GM03348 (cell line): ENCODE data around the gene LMF1.

Source experiments
- DNase-seq: peaks from one replicate; pipeline ENCODE4 v3.0.0; 2012; ENCODE audit warnings: low spot score

The LMF1 gene

GRCh38 chr16:984736-985636 is 14.2 kb upstream of the LMF1 start:
- no peak for DNase-seq

- DNase-seq = no peak
These were observed 13.4 kb upstream of the LMF1 start for GRCh38 chr16:984121-984694.

DNA sequence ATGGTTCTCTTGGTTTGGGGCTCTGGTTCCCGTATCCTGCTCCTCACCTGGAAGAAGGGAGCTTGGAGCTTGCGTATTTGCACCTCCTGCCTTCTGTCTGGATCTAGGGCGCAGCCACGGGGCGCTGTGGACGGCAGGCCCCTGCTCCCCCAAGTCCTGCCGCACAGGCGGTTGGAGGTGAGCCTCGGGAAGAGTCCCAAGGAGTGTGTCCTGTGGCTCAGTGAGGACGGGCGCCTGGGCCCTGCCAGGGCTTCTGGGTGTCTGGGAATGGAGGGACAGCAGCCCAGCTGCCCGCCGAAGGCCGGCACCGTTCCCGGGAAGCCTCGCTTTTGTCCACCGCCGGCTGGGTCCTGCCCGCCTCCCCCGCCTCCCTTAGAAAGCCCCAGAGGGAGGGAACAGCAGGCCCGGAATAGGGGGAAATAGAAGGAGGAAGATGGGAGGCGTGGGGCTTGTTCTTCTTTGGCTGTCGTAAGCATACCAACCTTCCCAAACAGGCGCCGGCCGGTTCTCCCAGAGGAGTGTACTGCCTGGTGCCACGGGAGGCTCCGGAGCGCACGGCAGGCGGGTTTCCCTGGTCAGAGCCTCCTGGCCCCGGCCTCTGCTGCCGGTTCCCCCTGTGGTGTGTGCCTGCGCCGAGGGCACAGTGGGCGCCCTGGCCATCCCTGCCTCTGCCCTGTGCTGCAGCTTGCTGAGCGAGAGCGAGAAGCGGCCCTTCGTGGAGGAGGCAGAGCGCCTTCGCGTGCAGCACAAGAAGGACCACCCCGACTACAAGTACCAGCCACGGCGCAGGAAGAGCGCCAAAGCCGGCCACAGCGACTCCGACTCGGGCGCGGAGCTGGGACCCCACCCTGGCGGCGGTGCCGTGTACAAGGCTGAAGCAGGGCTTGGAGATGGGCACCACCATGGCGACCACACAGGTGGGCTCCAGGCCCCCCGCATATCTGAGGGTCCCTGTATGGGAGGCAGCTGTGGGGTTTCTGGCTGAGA is 12.6 kb upstream of the LMF1 start:
- no peak for DNase-seq

GRCh38 chr16:982145-983043 is 11.6 kb upstream of the LMF1 start:
- no peak for DNase-seq

GRCh38 chr16:981695-982144 is 10.9 kb upstream of the LMF1 start, which contains the start of gene SOX8:
Gene SOX8 (plus strand): TSS chr16:981770. CDS start chr16:981923, 153 bp downstream.
- DNase-seq = no peak

GRCh38 chr16:980595-980854 is 9.7 kb upstream of the LMF1 start:
- no peak for DNase-seq

GRCh38 chr16:979859-980594 is 9.2 kb upstream of the LMF1 start:
- DNase-seq = no peak

GRCh38 chr16:979147-979546 is 8.4 kb upstream of the LMF1 start:
- no peak for DNase-seq

GRCh38 chr16:978403-978802 is 7.6 kb upstream of the LMF1 start:
- DNase-seq = no peak

DNA sequence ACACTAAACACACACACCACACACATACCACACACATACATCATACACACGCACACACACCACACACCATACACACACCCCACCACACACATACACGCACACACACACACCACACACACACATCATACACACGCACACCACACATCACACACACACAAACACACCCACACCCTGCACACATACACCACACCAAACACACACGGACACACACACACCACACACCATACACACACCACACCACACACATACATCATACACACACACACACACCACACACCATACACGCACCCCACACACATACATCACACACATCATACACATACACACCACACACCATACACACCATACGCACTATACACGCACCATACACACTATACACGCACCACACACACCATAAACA is 7.1 kb upstream of the LMF1 start:
- DNase-seq = no peak

- DNase-seq = no peak
These were observed 6.4 kb upstream of the LMF1 start for GRCh38 chr16:977081-977701.

- no peak for DNase-seq
These were observed 5.7 kb upstream of the LMF1 start for GRCh38 chr16:976389-976931.

- no peak for DNase-seq
These were observed 4.5 kb upstream of the LMF1 start for GRCh38 chr16:975291-975690.

DNA sequence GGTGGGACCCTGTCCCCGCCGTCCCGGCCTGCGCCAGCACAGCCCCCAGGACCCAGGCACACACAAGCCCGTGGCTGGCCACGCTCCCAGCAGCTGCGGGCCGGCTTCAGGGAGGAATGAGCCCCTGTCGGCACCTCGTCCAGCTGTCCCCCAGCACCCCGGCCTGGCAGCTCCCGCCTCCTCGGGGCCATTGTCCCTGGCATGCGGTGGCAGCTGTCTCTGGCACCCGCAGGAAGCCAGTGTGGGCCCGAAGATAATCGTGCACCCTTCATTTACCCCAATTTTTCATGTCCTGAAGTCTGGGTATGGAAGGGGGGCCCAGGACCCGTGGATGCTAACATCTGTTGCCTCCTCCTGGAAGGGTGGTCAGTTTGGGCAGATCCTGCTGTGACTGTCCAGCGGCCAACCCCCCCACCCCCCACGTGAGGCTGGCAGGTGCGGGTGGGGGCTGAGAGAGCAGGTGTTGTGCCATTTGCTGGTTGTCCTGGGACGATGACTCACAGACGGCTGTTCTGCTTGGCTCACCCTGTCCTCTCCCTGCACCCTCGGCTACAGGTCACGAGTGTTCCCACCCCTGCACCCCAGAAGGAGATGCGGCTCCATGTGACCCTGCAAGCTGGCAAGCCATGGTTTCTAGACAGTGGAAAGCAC is 4.0 kb upstream of the LMF1 start:
- no peak for DNase-seq

DNA sequence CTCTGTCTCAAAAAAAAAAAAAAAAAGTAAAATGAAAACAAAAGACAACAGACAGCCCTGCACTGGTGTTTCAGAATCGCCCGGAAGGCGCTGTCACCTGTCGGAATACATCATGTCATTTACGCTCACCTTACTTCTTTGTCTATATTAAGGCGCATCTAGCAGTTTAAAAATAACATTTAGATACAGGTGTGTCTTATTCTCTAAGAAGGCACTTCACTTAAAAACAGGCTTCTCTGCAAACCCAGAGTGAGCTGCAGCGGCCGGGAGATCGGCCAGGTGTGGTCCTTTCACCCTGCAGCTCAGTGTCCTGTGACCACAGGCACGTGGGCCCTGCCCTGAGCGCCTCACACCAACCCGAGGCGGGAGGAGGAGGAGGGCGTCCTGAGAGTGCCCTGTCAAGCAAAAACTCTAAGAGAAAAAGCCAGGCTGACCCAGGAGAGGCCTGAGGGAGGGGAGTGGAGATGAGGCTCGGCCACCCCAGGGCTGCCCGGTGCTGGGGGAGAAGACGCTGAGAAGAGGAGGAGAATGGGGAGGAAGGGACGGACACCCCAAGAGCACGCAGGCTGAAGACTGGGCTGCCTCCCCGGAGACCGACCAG is 3.3 kb upstream of the LMF1 start:
- no peak for DNase-seq

DNA sequence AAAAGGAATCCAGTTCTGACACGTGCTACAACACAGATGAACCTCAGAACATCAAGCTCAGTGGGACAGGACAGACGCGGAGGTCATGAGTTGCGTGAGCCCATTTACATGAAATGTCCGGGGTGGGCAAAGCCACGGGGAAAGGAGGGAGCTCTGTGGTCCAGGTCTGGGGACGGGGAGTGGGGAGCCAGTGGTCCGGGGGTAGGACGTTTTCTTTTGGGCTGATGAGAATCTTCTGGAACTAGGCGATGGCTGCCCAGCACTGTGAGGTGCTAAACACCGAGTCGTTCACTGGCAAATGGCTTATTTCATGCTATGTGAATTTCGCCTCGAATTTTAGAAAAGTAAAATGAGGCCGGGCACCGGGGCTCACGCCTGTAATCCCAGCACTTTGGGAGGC is 2.6 kb upstream of the LMF1 start:
- no peak for DNase-seq

GRCh38 chr16:972316-973002 is 1.7 kb upstream of the LMF1 start:
- no peak for DNase-seq

- DNase-seq = no peak
These were observed 1.2 kb upstream of the LMF1 start for GRCh38 chr16:971981-972315.

GRCh38 chr16:971582-971905 is 760 bp upstream of the LMF1 start:
- no peak for DNase-seq
